Measurements from ENCODE around the gene GRIN1. TPM values are rescaled to one million over a fixed set of nuclear protein-coding genes. Genes with fewer than 3 reads are reported as not detected.

The GRIN1 gene
- total RNA-seq, 1 donor from 2014 or later, result 0.77 TPM

DNA sequence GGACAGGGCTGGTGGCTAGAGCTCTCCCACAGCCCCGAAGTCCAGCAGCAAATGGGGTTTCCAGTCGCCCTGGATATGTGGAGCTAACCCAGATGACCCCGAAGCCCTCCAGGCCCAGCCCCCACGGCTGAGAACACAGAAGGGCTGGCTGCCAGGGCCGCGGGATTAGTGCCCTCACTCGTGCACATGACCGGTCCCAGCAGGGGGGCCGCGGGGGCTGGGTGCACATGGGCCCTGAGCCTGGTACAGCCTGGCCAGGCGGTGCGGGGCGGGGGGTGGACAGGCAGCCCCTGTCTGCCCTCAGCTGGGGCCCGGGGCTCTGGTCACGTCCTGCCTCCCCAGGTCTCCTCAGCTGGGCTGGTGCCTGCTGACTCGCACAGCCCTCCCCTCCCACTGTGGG, 55.4 kb downstream of the GRIN1 start:
- TF ChIP-seq, protein P1, sequence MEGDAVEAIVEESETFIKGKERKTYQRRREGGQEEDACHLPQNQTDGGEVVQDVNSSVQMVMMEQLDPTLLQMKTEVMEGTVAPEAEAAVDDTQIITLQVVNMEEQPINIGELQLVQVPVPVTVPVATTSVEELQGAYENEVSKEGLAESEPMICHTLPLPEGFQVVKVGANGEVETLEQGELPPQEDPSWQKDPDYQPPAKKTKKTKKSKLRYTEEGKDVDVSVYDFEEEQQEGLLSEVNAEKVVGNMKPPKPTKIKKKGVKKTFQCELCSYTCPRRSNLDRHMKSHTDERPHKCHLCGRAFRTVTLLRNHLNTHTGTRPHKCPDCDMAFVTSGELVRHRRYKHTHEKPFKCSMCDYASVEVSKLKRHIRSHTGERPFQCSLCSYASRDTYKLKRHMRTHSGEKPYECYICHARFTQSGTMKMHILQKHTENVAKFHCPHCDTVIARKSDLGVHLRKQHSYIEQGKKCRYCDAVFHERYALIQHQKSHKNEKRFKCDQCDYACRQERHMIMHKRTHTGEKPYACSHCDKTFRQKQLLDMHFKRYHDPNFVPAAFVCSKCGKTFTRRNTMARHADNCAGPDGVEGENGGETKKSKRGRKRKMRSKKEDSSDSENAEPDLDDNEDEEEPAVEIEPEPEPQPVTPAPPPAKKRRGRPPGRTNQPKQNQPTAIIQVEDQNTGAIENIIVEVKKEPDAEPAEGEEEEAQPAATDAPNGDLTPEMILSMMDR (IDR thresholded peaks at IDR 0.05; ENCODE audit: unreplicated experiment), result no peak
- Mint-ChIP-seq H3K36me3 (ENCODE audit: insufficient read depth) (no peaks in the 10 kb centered on the region), H3K4me3 (ENCODE audit: low read depth) (no peak overlapping the region), H3K4me1 (ENCODE audit: low read depth) (peaks cover 12% of the 10 kb centered on the region), H3K9me3 (ENCODE audit: low read depth) (no peaks in the 10 kb centered on the region), H3K27me3 (no peaks in the 10 kb centered on the region), H3K27ac (no peak overlapping the region)
- DNase-seq (ENCODE audit: low spot score, unreplicated experiment), result no peak

DNA sequence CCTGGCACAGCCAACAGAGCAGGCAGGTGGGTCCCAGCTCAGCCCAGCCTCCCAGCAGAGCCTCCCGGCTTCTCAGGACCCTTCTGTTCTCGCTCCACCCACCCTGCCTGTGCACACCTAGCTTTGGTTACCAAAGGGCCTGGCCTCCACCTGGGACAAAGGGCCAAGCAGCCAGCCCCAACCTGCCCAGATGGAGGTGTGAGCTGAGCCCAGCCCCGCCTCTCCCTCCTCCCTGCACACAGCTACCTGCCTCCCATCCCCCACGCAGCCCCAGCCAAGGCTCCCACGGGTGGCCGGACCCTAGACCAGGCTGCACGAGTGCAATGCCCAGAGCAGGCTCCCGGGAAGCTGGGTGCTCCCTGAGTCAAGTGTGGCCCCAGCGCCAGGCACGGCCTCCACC, 56.0 kb downstream of the GRIN1 start:
- Mint-ChIP-seq H3K4me1 (ENCODE audit: low read depth) (peaks cover 12% of the 10 kb centered on the region), H3K9me3 (ENCODE audit: low read depth) (no peaks in the 10 kb centered on the region), H3K36me3 (ENCODE audit: insufficient read depth) (no peaks in the 10 kb centered on the region), H3K27ac (peak overlapping the region; percentile 93), H3K4me3 (ENCODE audit: low read depth) (no peak overlapping the region), H3K27me3 (no peaks in the 10 kb centered on the region)
- no peak for DNase-seq (ENCODE audit: low spot score, unreplicated experiment)
- TF ChIP-seq, protein P1 (IDR thresholded peaks at IDR 0.05; ENCODE audit: unreplicated experiment), result no peak

DNA sequence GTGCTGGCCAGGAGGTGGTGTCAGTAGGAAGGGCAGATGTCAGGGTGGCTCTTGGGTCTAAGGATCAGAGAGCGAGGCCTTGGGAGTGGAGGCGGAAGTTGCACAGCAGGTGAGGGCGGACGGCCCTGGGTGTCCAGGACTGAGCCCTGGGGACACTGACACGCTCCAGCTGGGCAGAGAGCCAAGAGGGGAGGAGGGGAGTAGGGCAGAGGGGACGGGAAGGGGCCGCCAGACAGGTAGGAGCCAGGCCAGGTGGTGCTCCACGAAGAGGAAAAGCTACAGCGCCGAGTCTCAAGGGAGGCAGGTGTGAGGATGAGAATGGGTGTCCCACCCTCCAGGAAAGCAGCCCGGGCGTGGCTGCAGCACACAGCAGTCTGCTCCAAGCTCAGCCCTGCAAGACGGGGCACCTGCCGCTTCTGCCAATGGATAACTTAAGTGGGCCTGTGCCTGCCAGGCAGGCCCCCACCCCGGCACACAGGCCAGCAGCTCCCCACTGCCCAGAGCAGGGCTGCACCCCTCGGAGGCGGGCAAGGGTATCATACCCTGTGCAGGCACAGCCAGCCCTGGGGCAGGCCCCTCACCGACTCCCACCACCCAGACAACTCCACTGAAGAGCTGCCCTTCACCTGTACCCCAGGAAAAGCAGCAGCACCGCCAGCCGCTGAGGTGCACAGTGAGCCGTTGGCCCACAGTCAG, 56.7 kb downstream of the GRIN1 start:
- no peaks in the 10 kb centered on the region for H3K36me3 Mint-ChIP-seq (ENCODE audit: insufficient read depth)
- no peak overlapping the region for H3K4me3 Mint-ChIP-seq (ENCODE audit: low read depth)
- peak overlapping the region; percentile 93 for H3K27ac Mint-ChIP-seq

DNA sequence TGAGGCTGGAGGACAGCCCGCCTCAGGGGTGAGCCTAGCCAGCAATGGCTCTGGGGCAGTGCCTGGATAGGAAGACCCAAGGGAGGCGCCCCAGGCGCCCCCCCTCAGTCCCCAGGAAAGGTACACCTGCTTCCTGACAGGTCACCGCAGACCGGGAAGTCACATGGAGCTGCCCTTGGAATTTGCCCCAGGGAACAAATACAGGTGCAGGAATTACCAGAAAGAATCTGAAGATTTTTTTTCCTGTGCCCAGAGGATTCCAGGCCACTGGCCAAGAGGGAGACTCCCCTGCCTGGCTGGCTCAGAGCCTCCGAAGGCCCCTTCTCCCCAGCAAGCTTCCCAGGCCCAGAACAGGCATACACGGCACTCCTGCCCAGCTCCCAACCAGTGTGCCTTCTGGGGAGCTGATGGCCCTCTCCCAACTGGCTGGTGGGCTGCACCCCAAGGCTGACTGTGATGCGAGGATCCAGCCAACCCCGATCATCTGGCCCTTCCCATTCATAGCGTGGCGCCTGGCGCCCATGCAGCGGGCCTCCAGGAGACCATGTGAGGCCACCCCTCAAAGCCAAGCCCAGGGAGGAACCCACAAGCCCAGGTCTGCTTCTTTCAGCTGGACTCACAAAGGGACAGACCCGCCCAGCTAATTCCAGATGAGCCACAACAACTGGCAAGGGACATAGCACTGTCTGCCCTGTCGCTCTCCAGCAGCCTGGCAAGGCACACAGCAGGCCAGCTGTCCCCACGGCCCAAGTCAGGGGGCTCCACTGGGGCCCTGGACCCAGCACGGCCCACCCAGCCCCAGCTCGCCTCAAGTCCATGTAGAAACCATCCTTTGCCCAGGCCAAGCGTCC, 59.3 kb downstream of the GRIN1 start:
- TF ChIP-seq, protein P1 (IDR thresholded peaks at IDR 0.05; ENCODE audit: unreplicated experiment), result no peak
- no peak for DNase-seq (ENCODE audit: low spot score, unreplicated experiment)
- no peak overlapping the region for H3K27ac Mint-ChIP-seq
- H3K4me3 Mint-ChIP-seq (ENCODE audit: low read depth), result peak overlapping the region; percentile 31
- no peaks in the 10 kb centered on the region for H3K36me3 Mint-ChIP-seq (ENCODE audit: insufficient read depth)
- peaks cover 21% of the 10 kb centered on the region for H3K4me1 Mint-ChIP-seq (ENCODE audit: low read depth)
- no peaks in the 10 kb centered on the region for H3K9me3 Mint-ChIP-seq (ENCODE audit: low read depth)
- H3K27me3 Mint-ChIP-seq, result no peaks in the 10 kb centered on the region

More for the DNA sequence above, 56.7 kb downstream of the GRIN1 start:
- no peaks in the 10 kb centered on the region for H3K27me3 Mint-ChIP-seq
- H3K9me3 Mint-ChIP-seq (ENCODE audit: low read depth), result no peaks in the 10 kb centered on the region
- DNase-seq (ENCODE audit: low spot score, unreplicated experiment), result no peak
- TF ChIP-seq, protein P1 (IDR thresholded peaks at IDR 0.05; ENCODE audit: unreplicated experiment), result no peak
- H3K4me1 Mint-ChIP-seq (ENCODE audit: low read depth), result peaks cover 12% of the 10 kb centered on the region

DNA sequence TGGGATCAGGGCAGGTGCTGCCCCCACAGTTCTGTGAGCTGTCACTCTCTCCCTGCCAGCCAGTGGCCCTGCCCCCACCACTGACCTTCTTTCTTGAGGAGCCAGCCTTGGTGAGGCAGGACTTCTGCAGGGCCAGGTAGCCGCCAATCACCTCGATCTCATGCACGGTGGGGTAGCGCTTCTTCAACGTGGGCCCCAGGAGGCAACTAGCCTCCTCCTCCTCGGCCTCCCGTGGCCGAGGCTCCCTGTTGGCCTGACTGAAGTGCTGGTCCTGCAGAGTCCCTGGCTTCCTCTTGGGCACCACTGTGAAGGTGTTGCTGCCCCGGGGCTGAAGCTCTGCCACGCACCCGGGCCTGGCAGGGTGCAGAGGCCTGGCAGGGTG, 59.9 kb downstream of the GRIN1 start:
- no peak overlapping the region for H3K27ac Mint-ChIP-seq
- peaks cover 21% of the 10 kb centered on the region for H3K4me1 Mint-ChIP-seq (ENCODE audit: low read depth)
- no peaks in the 10 kb centered on the region for H3K9me3 Mint-ChIP-seq (ENCODE audit: low read depth)
- no peaks in the 10 kb centered on the region for H3K36me3 Mint-ChIP-seq (ENCODE audit: insufficient read depth)
- TF ChIP-seq, protein P1 (IDR thresholded peaks at IDR 0.05; ENCODE audit: unreplicated experiment), result no peak
- no peak for DNase-seq (ENCODE audit: low spot score, unreplicated experiment)
- no peaks in the 10 kb centered on the region for H3K27me3 Mint-ChIP-seq
- H3K4me3 Mint-ChIP-seq (ENCODE audit: low read depth), result no peak overlapping the region

All from progenitor cell of endocrine pancreas (in vitro differentiated cells).